Stimulated activated CD8-positive, alpha-beta memory T cell treated with anti-CD3 and anti-CD28 coated beads, Interleukin-12 subunit alpha, Interleukin-12 subunit beta, amount 100 ng/mL, for 1 hour (primary cell): ENCODE data around the gene STX18.

Experiments
- DNase-seq: peaks from one replicate; pipeline ENCODE4 v3.0.0-alpha.2; 2020; ENCODE audit warnings: low read depth

Gene STX18

DNA sequence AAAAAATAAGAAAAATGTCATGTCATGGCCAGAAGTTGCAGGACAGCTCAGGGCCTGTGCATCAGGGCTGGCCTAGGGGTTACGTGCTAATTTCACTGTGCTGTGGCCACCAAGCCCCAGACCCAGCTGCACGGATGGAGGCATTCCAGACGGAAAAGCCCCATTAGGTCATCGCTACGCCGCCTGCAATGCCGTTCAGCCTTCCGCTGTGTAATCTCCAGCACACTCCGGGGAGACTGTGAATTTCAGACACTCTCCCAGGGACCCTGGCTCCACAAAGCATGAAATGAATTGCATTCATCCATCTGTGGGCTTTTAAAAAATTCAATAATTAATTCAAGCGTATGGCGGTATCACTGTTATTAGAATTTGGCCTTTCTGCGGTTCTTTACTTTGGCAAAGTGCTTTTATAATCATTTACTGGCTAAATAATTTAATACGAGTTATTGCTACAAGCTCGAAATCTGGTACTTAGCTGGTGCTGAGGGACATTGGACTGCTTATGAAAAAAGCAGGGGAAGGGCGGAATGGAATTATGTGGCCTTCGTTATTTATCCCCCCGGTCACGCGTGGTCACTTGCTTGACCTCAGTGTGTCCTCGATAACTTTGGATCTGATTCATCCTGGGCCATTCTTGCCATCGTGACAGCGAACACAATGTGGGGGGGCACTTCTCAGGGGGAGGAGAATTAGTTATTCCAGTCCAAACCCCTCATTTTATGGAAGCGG, 164.0 kb downstream of the STX18 start:
- DNase-seq: no peak

DNA sequence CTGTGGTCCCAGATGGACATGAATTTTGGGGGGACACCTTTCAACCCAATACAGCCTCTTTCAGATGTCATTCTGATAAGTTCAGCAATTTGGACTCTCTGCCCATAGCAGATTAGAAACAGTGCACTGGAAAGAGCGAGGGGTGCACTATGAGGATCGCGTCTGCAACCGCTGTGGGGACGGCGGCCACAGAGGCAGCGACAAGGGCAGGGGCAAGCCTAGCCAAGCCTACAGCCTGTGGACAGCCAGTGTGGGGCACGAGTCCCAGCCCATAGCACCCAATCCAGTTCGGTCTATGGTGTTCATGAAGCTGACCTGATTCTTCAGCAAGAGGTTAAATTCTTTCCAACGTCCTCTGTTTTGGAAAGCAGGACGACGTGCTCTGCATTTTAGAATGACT, 164.7 kb downstream of the STX18 start:
- no peak for DNase-seq

- no peak for DNase-seq
Measured at GRCh38 chr4:4376074-4376473, 165.8 kb downstream of the STX18 start.

DNA sequence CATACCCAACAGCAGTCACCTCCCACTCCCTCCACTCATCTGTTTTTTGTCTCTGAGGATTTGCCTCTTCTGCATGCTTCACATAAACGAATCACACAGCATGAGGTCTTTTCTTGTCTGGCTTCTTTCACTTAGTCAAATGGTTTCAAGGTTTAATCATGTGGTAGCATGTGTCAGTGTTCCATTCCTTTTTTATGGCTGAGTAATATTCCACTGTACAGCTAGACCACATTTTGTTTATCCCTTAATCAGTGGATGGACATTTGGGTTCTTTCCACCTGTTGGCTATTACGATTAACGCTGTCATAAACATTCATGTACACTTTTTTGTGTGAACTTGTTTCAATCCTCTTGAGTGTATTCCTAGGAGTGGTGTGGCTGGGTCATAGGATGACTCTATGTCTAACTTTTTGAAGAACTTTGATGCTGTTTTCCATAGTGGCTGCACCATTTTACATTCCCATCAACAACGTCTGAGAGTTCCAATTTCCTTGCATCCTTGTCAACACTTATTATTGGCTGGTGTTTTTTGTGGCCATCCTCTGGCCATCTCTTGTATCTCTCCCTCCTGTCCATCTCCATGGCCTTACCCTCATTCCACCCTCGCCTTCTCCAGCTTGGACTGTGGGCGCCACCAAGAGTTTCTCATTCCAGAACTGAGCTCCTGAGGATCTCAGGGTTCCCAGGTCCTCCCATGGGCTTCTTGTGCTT, 167.3 kb downstream of the STX18 start:
- DNase-seq: no peak
